ENCODE measurements around the gene NEDD4. TPM values are rescaled to one million over a fixed set of nuclear protein-coding genes. Genes with fewer than 3 reads are reported as not detected.

NEDD4 gene
- polyA plus RNA-seq, 3 donors, result 1.2 to 3.8 (median 1.3) TPM

- TF ChIP-seq, protein P1, sequence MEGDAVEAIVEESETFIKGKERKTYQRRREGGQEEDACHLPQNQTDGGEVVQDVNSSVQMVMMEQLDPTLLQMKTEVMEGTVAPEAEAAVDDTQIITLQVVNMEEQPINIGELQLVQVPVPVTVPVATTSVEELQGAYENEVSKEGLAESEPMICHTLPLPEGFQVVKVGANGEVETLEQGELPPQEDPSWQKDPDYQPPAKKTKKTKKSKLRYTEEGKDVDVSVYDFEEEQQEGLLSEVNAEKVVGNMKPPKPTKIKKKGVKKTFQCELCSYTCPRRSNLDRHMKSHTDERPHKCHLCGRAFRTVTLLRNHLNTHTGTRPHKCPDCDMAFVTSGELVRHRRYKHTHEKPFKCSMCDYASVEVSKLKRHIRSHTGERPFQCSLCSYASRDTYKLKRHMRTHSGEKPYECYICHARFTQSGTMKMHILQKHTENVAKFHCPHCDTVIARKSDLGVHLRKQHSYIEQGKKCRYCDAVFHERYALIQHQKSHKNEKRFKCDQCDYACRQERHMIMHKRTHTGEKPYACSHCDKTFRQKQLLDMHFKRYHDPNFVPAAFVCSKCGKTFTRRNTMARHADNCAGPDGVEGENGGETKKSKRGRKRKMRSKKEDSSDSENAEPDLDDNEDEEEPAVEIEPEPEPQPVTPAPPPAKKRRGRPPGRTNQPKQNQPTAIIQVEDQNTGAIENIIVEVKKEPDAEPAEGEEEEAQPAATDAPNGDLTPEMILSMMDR (IDR thresholded peaks at IDR 0.05), result no peak
- Histone ChIP-seq H4K20me1 (ENCODE audit: insufficient read depth, low read length) (no peaks in the 10 kb centered on the region), H3K27me3 (ENCODE audit: control insufficient read depth in 2 of 2, insufficient read depth in 2 of 2, low read length in 2 of 2) (peaks cover 0 to 4% of the 10 kb centered on the region in 2 donors), H3K4me2 (replicated peaks; ENCODE audit: extremely low read depth, low read length, poor library complexity, severe bottlenecking) (no peak overlapping the region), H3K27ac (ENCODE audit: low read depth in 1 of 2, low read length in 2 of 2) (no peak overlapping the region), H3K9ac (ENCODE audit: insufficient read depth, low read length, poor library complexity, severe bottlenecking) (no peak overlapping the region), H3K4me3 (replicated peaks in 1 of 3; ENCODE audit: low read depth in 2 of 3, low read length in 3 of 3) (no peak overlapping the region), H3K79me2 (ENCODE audit: insufficient read depth, low read length) (peaks cover 3% of the 10 kb centered on the region), H2AFZ (ENCODE audit: insufficient read depth, low read depth, low read length, poor library complexity, severe bottlenecking) (no peak overlapping the region), H3K4me1 (ENCODE audit: control insufficient read depth in 1 of 2, insufficient read depth in 2 of 2, low read length in 2 of 2) (peaks cover 13% of the 10 kb centered on the region in 2 donors), H3K9me3 (replicated peaks in 1 of 2; ENCODE audit: control insufficient read depth in 1 of 2, insufficient read depth in 1 of 2, low read length in 2 of 2) (no peaks in the 10 kb centered on the region), H3K36me3 (replicated peaks in 1 of 2; ENCODE audit: control insufficient read depth in 1 of 2, insufficient read depth in 2 of 2, low read length in 2 of 2) (no peaks in the 10 kb centered on the region)
- intact Hi-C loops (cut with micrococcal nuclease), result loop anchor here in 1 of 2 donors (10.0 kb wide), 1 partner anchor 64 kb away; no protein-coding TSS in a partner anchor
- peaks cover 0 to 4% of the 10 kb centered on the region in 2 donors for H3K36me3 Mint-ChIP-seq
- peaks cover 0 to 4% (median 0%) of the 10 kb centered on the region in 7 donors for H3K9me3 Mint-ChIP-seq
- no peak overlapping the region for H3K27ac Mint-ChIP-seq
- H3K4me3 Mint-ChIP-seq, result no peak overlapping the region
- no CpG with 5 or more reads among the region's 1 CpG for WGBS (ENCODE audit: insufficient coverage)
- no peak for DNase-seq
- H3K4me1 Mint-ChIP-seq, result peaks cover 30% of the 10 kb centered on the region
- peaks cover 0 to 5% (median 0%) of the 10 kb centered on the region in 3 donors for H3K27me3 Mint-ChIP-seq (ENCODE audit: low read depth in 3 of 3)
These were observed 2.4 kb downstream of the NEDD4 start for GRCh38 chr15:55990998-55991397.

DNA sequence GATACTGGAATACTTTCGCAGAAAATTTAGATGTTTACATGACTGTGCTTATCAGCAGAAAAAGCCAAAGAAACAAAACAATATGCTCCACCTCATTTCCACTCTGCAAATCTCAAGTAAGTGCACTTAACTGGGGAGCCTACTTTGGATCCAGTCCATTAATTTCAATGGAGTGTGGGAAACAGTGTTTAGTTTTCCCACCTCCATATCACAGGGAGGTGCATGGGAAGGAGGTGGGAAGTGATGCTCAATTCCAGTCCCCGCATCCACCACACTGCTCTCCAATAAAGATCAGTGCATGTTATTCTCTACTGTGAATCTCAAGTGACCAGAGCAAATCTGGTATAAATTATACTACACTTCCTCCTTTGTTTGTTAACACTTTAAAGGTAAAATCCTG is 2.9 kb downstream of the NEDD4 start:
- Histone ChIP-seq H3K36me3 (replicated peaks in 1 of 2; ENCODE audit: control insufficient read depth in 1 of 2, insufficient read depth in 2 of 2, low read length in 2 of 2) (no peaks in the 10 kb centered on the region), H3K4me1 (ENCODE audit: control insufficient read depth in 1 of 2, insufficient read depth in 2 of 2, low read length in 2 of 2) (peaks cover 13% of the 10 kb centered on the region in 2 donors), H3K27me3 (ENCODE audit: control insufficient read depth in 2 of 2, insufficient read depth in 2 of 2, low read length in 2 of 2) (peaks cover 0 to 4% of the 10 kb centered on the region in 2 donors), H3K4me3 (replicated peaks in 1 of 3; ENCODE audit: low read depth in 2 of 3, low read length in 3 of 3) (no peak overlapping the region), H4K20me1 (ENCODE audit: insufficient read depth, low read length) (no peaks in the 10 kb centered on the region), H2AFZ (ENCODE audit: insufficient read depth, low read depth, low read length, poor library complexity, severe bottlenecking) (no peak overlapping the region), H3K79me2 (ENCODE audit: insufficient read depth, low read length) (peaks cover 3% of the 10 kb centered on the region), H3K4me2 (replicated peaks; ENCODE audit: extremely low read depth, low read length, poor library complexity, severe bottlenecking) (no peak overlapping the region), H3K9me3 (replicated peaks in 1 of 2; ENCODE audit: control insufficient read depth in 1 of 2, insufficient read depth in 1 of 2, low read length in 2 of 2) (no peaks in the 10 kb centered on the region), H3K9ac (ENCODE audit: insufficient read depth, low read length, poor library complexity, severe bottlenecking) (no peak overlapping the region), H3K27ac (ENCODE audit: low read depth in 1 of 2, low read length in 2 of 2) (no peak overlapping the region)
- no peak for DNase-seq
- H3K27me3 Mint-ChIP-seq (ENCODE audit: low read depth in 3 of 3), result peaks cover 0 to 5% (median 0%) of the 10 kb centered on the region in 3 donors
- H3K27ac Mint-ChIP-seq, result no peak overlapping the region
- WGBS (ENCODE audit: insufficient coverage), result 100% methylated on average over 1 of the region's 2 CpGs
- no peak overlapping the region for H3K4me3 Mint-ChIP-seq
- TF ChIP-seq, protein P1 (IDR thresholded peaks at IDR 0.05), result no peak
- peaks cover 30% of the 10 kb centered on the region for H3K4me1 Mint-ChIP-seq
- intact Hi-C loops (cut with micrococcal nuclease), result loop anchor here in 1 of 2 donors (10.0 kb wide), 1 partner anchor 64 kb away; no protein-coding TSS in a partner anchor
- H3K9me3 Mint-ChIP-seq, result peaks cover 0 to 4% (median 0%) of the 10 kb centered on the region in 7 donors
- H3K36me3 Mint-ChIP-seq, result peaks cover 0 to 4% of the 10 kb centered on the region in 2 donors
